Tibial artery (tissue), 4 donors: ENCODE measurements around the gene MKRN1.
A peak's percentile ranks its signal among the peaks of the same experiment; 100 is the strongest.

Source experiments
- DNase-seq, 2 donors: peaks; one replicate each; pipeline ENCODE4 v3.0.0-alpha.2; 2019
- H3K27ac ChIP-seq, 2 donors: fragments of 200-600 bp; sonication (generic) in 1 of 2; 1 replicate in 1 of 2; 2 replicates in 1 of 2; pipeline ENCODE4 v1.5.1; 2018 to 2019; ENCODE audit warnings: mild to moderate bottlenecking in 1 of 2
- H3K27me3 ChIP-seq, 2 donors: fragments of 200-600 bp; sonication (generic) in 1 of 2; one replicate each; pipeline versions ENCODE4 v1.5.1 to v1.6.0; 2016 to 2019
- H3K36me3 ChIP-seq, 3 donors: fragments of 200-600 bp; sonication (generic) in 2 of 3; one replicate each; pipeline ENCODE4 v1.5.1; 2016 to 2019; ENCODE audit warnings: mild to moderate bottlenecking in 2 of 3
- H3K4me1 ChIP-seq, 4 donors: fragments of 200-600 bp; sonication (generic) in 2 of 4; 1 replicate in 3 of 4; 2 replicates in 1 of 4; pipeline ENCODE4 v1.5.1; 2016 to 2019
- H3K4me3 ChIP-seq, 2 donors: fragments of 200-600 bp; sonication (generic) in 1 of 2; 1 replicate in 1 of 2; 2 replicates in 1 of 2; pipeline ENCODE4 v1.5.1; 2018 to 2019; ENCODE audit warnings: mild to moderate bottlenecking in 2 of 2
- H3K9me3 ChIP-seq, 3 donors: fragments of 200-600 bp; sonication (generic) in 1 of 3; one replicate each; pipeline ENCODE4 v1.5.1; 2016 to 2019
- CTCF ChIP-seq, 2 experiments: fragments of 200-600 bp in 1 of 2; fragments of 450-650 bp in 1 of 2; IDR thresholded peaks; one replicate each; pipeline ENCODE4 v1.5.1; 2017 to 2019; ENCODE audit warnings: antibody characterized with exemption in 2 of 2, mild to moderate bottlenecking in 1 of 2, moderate library complexity in 1 of 2
- intact Hi-C: fragments of 100-400 bp; cut with DNase I; formaldehyde crosslinking; loops from one replicate; pipeline ENCODE4 v1.15.0; 2023; ENCODE audit warnings: low total_unique reads

Gene MKRN1

GRCh38 chr7:140404565-140405065 lies 74.7 kb downstream of the MKRN1 start:
- no peak for TF ChIP-seq CTCF (IDR thresholded peaks at IDR 0.05)
- Histone ChIP-seq H3K4me1 (peaks cover 0 to 7% (median 0%) of the 10 kb centered on the region in 4 donors), H3K27ac (no peak overlapping the region), H3K27me3 (peaks cover 0 to 23% of the 10 kb centered on the region in 2 donors), H3K9me3 (no peaks in the 10 kb centered on the region), H3K4me3 (no peak overlapping the region), H3K36me3 (no peaks in the 10 kb centered on the region)
- no peak for DNase-seq
- intact Hi-C loops = no loop called here

GRCh38 chr7:140403878-140404564 lies 75.3 kb downstream of the MKRN1 start, which contains the start of gene RAB19:
TSS of gene RAB19 (plus strand) at chr7:140404058. CDS start at chr7:140407647, 3,589 bp downstream.
- DNase-seq = no peak
- TF ChIP-seq CTCF (IDR thresholded peaks at IDR 0.05) = no peak
- no peak within 1 kb of the TSS for H3K27ac ChIP-seq
- peak within 1 kb of the TSS in 1 of 2 donors; percentile 15 for H3K4me3 ChIP-seq
- H3K36me3 ChIP-seq = no peaks in the 10 kb centered on the region
- intact Hi-C loops = no loop called here
- peaks cover 0 to 7% (median 0%) of the 10 kb centered on the region in 4 donors for H3K4me1 ChIP-seq
- peaks cover 0 to 23% of the 10 kb centered on the region in 2 donors for H3K27me3 ChIP-seq
- no peaks in the 10 kb centered on the region for H3K9me3 ChIP-seq
